GM18526 (cell line): Measurements from ENCODE around the gene POM121L2.

Experiments
- POLR2A ChIP-seq: IDR thresholded peaks from 3 replicates; pipeline ENCODE4 v1.6.1; 2011; ENCODE audit not compliant: insufficient read length; ENCODE audit errors: extremely low read depth

The POM121L2 gene

GRCh38 chr6:27312146-27312949 is at the start of gene POM121L2:
POM121L2 (minus strand) TSS chr6:27312273; CDS start chr6:27312170, 103 bp downstream.
- no peak for TF ChIP-seq POLR2A

GRCh38 chr6:27359231-27359630 is 47.2 kb upstream of the POM121L2 start:
- TF ChIP-seq POLR2A, result no peak

GRCh38 chr6:27358786-27359185 is 46.7 kb upstream of the POM121L2 start:
- TF ChIP-seq POLR2A, result no peak

GRCh38 chr6:27352850-27353249 is 40.8 kb upstream of the POM121L2 start:
- TF ChIP-seq POLR2A, result no peak

GRCh38 chr6:27334141-27334540 is 22.1 kb upstream of the POM121L2 start:
- no peak for TF ChIP-seq POLR2A

GRCh38 chr6:27333642-27334040 is 21.6 kb upstream of the POM121L2 start:
- no peak for TF ChIP-seq POLR2A

- TF ChIP-seq POLR2A, result no peak
Observed at GRCh38 chr6:27332692-27333641, 20.9 kb upstream of the POM121L2 start.

GRCh38 chr6:27327023-27327738 is 15.1 kb upstream of the POM121L2 start:
- TF ChIP-seq POLR2A, result no peak

- TF ChIP-seq POLR2A, result no peak
Observed at GRCh38 chr6:27321901-27322300, 9.8 kb upstream of the POM121L2 start.

GRCh38 chr6:27321370-27321769 is 9.3 kb upstream of the POM121L2 start:
- TF ChIP-seq POLR2A, result no peak

GRCh38 chr6:27318973-27319372 is 6.9 kb upstream of the POM121L2 start:
- no peak for TF ChIP-seq POLR2A

GRCh38 chr6:27314046-27314445 is 2.0 kb upstream of the POM121L2 start:
- no peak for TF ChIP-seq POLR2A

- TF ChIP-seq POLR2A, result no peak
Observed at GRCh38 chr6:27312950-27313271, 838 bp upstream of the POM121L2 start.

- no peak for TF ChIP-seq POLR2A
Observed at GRCh38 chr6:27311806-27312145, 297 bp downstream of the POM121L2 start.

- TF ChIP-seq POLR2A, result no peak
Observed at GRCh38 chr6:27303613-27304272, 8.3 kb downstream of the POM121L2 start.
